Activated CD8-positive, alpha-beta memory T cell treated with anti-CD3 and anti-CD28 coated beads for 1 hour (primary cell): ENCODE results near the gene NBAS.
"Not testable (repeated sequence)": the region's sequence is repeated elsewhere in the genome, so short reads cannot be mapped to it uniquely, and the experiment has no call there.

Source experiments
- DNase-seq, 2 donors: peaks; one replicate each; pipeline ENCODE4 v3.0.0-alpha.2; 2020; ENCODE audit warnings: low read depth in 1 of 2; ENCODE audit errors: extremely low read depth in 1 of 2

The NBAS gene

GRCh38 chr2:15230599-15231192 lies 330.4 kb downstream of the NBAS start:
- no peak for DNase-seq

- DNase-seq, result no peak
These were observed 334.5 kb downstream of the NBAS start for GRCh38 chr2:15226661-15227060.

- no peak for DNase-seq
These were observed 336.0 kb downstream of the NBAS start for GRCh38 chr2:15225131-15225530.

GRCh38 chr2:15224641-15225040 lies 336.5 kb downstream of the NBAS start:
- DNase-seq, result no peak

- DNase-seq, result no peak
These were observed 337.2 kb downstream of the NBAS start for GRCh38 chr2:15223887-15224286.

- DNase-seq, result no peak
These were observed 338.3 kb downstream of the NBAS start for GRCh38 chr2:15222856-15223255.

- DNase-seq, result no peak
These were observed 340.5 kb downstream of the NBAS start for GRCh38 chr2:15220603-15221002.

- DNase-seq, result no peak
These were observed 342.6 kb downstream of the NBAS start for GRCh38 chr2:15218423-15219086.

GRCh38 chr2:15212249-15212648 lies 348.9 kb downstream of the NBAS start:
- DNase-seq, result no peak

GRCh38 chr2:15210542-15210941 lies 350.6 kb downstream of the NBAS start:
- DNase-seq, result not testable (repeated sequence)

GRCh38 chr2:15206419-15206818 lies 354.7 kb downstream of the NBAS start:
- DNase-seq, result no peak

GRCh38 chr2:15205562-15205961 lies 355.6 kb downstream of the NBAS start:
- DNase-seq, result no peak

GRCh38 chr2:15201009-15201408 lies 360.1 kb downstream of the NBAS start:
- DNase-seq, result no peak

GRCh38 chr2:15200581-15200980 lies 360.6 kb downstream of the NBAS start:
- DNase-seq, result no peak

- DNase-seq, result no peak
These were observed 363.1 kb downstream of the NBAS start for GRCh38 chr2:15198051-15198450.

- no peak for DNase-seq
These were observed 365.3 kb downstream of the NBAS start for GRCh38 chr2:15195813-15196212.

GRCh38 chr2:15191789-15192188 lies 369.3 kb downstream of the NBAS start:
- no peak for DNase-seq

GRCh38 chr2:15189216-15189615 lies 371.9 kb downstream of the NBAS start:
- DNase-seq, result no peak

GRCh38 chr2:15187702-15188101 lies 373.4 kb downstream of the NBAS start:
- DNase-seq, result no peak

- DNase-seq, result no peak
These were observed 375.0 kb downstream of the NBAS start for GRCh38 chr2:15186118-15186517.

- no peak for DNase-seq
These were observed 376.6 kb downstream of the NBAS start for GRCh38 chr2:15184491-15184890.

GRCh38 chr2:15182275-15182674 lies 378.9 kb downstream of the NBAS start:
- no peak for DNase-seq
